AML-193 (cell line): ENCODE measurements around the gene CSTF3.
"Not testable (repeated sequence)": the region's sequence is repeated elsewhere in the genome, so short reads cannot be mapped to it uniquely, and the experiment has no call there.

ENCODE experiments used
- DNase-seq, 2 experiments: peaks; one replicate each; lab custom pipeline; 2025; lab: John Stamatoyannopoulos, UW

Gene CSTF3

DNA sequence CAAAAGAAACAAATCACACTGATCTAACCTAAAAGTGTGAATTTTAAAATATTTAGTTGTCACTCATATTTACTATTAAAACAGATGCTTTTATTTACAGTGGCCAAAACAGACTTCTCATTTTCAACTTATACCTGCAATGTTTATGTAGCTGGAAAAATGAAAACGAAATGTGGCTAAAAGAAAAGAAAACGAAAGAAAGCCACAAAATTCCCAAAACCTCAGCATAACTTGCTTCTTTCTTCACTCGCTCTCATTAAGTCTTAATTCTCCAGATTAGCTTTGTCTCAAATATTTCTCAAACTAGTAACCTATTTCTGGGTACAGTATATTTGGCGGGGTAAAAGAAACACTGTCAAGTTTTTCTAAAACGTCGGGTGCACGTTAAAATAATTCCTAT is 693 bp downstream of the CSTF3 start:
- no peak for DNase-seq

- DNase-seq, result peak; percentile 34 to 35
Observed at GRCh38 chr11:33160136-33160535, 1.1 kb downstream of the CSTF3 start.

DNA sequence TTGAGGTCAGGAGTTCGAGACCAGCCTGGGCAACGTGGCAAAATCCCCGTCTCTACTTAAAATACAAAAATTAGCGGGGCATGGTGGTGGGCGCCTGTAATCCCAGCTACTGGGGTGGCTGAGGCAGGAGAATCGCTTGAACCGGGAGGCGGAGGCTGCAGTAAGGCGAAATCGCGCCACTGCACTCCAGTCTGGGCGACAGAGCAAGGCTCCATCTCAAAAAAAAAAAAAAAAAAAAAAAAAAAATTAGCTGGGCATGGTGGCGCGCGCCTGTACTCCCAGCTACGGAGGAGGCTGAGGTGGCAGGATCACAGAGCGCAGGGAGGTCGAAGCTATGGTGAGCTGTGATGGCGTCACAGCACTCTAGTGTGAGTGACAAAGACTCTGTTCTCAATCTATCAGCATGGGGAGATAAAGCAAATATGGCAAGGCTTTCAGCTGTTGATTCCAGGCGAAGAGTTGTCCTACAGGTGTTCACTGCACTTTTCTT is 1.9 kb downstream of the CSTF3 start:
- not testable (repeated sequence) for DNase-seq

- DNase-seq, result no peak
Observed at GRCh38 chr11:33158596-33159275, 2.5 kb downstream of the CSTF3 start.

DNA sequence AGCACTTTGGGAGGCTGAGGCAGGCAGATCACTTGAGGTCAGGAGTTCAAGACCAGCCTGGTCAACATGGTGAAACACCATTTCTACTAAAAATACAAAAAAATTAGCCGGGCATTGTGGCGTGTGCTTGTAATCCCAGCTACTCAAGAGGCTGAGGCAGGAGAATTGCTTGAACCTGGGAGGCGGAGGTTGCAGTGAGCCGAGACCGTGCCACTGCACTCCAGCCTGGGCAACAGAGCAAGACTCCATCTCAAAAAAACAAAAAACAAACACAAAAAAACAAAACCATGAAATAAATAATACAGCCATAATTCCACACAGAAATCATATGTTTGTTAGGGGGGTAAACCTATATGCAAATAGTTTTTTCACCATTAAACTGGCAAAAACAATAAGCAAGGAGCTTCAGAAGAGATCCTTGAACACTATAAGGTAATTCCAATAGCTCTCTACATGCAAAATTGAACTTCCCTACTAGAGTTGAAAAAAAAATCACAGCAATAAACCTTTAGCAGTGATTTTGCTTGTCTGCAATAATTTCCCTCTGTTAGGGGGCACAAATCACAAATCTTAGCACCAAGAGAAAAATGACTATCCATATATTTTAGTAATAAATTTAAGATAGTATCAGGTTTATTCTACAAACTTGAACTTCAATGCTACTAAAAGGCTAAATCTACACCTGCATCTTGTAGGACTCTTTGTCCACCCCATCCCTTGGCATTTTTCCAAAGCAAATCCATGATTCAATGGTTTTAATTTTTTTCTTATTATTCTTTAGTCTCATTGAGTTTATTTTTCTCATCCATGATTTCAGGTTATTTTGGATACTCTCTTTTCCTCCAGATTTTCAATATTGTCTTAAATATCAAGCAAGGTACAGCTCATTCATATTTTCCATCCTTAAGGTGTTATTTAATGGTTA is 3.9 kb downstream of the CSTF3 start:
- no peak for DNase-seq

- no peak for DNase-seq
Observed at GRCh38 chr11:33151399-33151798, 9.9 kb downstream of the CSTF3 start.

- DNase-seq, result no peak
Observed at GRCh38 chr11:33147559-33147958, 13.7 kb downstream of the CSTF3 start.

- no peak for DNase-seq
Observed at GRCh38 chr11:33135768-33136443, 25.4 kb downstream of the CSTF3 start.

DNA sequence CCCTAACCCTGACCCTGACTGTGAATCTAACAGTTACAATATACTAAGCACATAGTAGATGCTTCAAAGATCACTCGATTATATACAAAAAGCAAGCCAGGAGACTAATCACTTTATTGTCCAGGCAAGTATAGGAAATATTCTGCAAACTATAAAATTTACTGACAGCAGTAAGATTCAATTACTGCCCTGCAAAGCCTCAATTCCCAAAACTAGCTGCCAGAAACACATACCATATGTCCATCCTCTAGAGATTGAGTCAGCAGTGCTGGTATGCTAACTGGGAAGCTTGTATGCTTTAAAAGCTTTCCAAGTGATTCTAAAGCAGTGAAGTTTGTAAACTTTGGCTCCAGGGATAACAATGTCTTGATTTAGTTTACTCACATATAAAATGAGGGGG is 26.1 kb downstream of the CSTF3 start:
- no peak for DNase-seq

DNA sequence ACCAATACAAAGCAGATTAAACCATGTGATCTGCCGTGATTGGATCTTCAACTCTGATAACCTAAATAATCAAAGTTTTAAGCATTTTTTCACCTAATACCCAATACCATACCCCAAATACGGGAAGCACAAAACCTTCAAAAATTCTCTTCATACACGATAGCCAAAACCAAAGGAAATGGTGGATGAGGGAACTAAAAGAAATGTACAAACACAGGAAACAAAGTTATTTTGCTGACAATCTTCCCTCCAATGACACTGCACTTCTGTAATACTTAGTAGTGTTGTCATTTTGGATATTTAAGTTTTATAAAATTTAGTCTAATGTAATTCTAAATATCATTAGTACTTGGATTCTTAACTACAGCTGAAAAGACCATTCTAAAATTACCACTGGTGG is 27.0 kb downstream of the CSTF3 start:
- DNase-seq, result no peak

DNA sequence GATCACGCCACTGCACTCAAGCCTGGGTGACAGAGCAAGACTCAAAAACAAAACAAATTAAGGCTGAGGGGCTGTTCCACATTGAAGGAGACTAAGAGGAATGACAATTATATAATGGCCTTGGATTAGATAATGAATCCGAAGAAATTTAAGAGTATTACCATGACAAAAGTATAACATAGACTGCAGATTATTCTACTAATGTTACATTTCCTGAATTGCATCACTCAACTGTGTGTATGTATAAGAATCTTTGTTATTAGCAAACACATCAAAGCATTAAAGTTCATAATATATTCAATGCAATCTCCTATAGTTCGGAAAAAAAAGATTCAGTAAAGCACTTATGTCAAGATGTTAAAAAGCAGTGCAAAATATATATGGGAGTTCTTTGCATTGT is 27.5 kb downstream of the CSTF3 start:
- DNase-seq, result no peak

- DNase-seq, result no peak
Observed at GRCh38 chr11:33132510-33132909, 28.8 kb downstream of the CSTF3 start.

DNA sequence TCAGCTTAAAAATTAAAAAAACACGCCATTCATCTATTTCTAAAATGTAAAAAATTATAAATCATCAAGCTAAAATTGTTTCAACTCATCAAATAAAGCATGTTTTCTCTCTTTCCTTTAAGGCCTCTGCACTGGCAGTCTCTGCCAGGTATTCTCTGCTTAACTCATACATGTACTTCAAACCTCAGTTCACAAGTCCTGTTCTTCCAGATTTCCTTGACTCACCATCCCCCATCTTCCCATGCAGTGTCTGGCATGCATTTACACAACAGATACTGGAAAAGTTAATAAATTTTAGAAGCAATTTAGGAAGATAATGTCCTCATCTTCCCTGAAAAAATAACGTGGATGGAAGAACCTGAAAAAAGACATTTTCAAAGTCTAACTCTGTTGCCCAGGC is 32.5 kb downstream of the CSTF3 start:
- no peak for DNase-seq

- no peak for DNase-seq
Observed at GRCh38 chr11:33125611-33126010, 35.7 kb downstream of the CSTF3 start.

DNA sequence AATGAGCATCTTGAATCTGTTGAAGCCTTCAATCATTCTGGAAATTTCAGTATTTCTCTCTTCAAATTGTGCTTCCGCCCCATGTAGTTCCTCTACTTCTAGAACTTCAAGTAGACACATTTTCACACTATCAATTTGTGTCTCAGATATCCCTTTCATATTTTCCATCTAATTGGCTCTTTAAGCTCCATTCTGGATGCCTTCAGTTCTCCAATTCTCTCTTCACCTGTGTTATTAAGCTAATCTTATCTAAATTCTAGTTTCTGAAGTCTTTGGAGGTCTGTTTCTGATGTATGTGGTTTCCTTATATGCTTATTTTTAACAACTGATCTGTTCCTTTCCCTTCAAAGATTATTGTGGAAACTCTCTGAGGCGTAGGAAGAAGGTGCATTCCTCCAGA is 36.3 kb downstream of the CSTF3 start:
- no peak for DNase-seq

DNA sequence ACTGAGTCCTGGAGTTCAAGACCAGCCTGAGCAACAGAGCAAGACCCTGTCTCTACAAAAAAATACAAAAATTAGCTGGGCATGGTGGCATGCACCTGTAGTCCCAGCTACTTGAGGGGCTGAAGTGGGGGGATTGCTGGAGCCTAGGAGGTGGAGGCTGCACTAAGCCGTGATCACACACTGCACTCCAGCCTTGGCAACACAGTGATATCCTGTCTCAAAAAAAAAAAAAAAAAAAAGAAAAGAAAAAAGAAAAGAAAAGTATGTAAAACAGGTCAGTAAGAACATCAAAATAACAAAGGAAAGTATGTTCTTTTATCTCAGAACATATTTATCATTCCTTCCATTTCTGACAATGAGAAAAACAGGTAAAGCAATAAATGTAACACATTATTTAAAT is 38.6 kb downstream of the CSTF3 start:
- not testable (repeated sequence) for DNase-seq

DNA sequence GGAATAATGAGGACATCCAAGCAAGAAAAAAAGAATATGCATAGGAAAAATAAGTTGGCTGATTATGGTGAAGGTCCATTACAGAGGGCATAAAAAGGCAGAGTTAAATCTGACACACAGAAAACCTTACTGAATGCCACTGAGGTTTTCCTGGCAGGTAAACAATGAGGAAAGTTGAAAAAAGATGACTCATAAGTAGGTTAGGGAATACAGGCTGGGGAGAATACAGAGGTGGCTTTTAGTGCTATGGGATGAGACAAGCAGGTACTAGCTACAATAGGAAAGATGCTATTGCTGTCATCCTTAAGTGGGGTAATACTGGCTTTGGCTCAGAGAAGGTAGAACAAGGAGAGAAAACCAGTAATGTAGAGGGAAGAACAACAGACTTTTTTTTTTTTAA is 44.7 kb downstream of the CSTF3 start:
- no peak for DNase-seq

GRCh38 chr11:33110083-33110482 is 51.2 kb downstream of the CSTF3 start:
- DNase-seq, result no peak

- no peak for DNase-seq
Observed at GRCh38 chr11:33109294-33109895, 51.9 kb downstream of the CSTF3 start.

DNA sequence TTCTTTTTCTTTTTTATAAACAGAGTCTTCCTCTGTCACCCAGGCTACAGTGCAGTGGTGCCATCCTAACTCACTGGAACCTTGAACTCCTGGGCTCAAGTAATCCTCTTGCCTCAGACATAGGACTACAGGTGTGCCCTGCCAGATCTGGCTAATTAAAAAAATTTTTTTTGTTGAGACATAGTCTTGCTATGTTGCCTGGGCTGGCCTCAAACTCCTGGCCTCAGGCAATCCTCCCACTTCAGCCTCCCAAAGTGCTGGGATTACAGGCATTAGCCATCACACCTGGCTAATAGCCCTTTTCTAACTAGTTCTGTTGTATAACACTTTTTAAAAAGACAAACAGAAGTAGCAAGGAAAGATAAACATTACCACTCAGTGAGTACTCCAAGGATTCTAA is 57.4 kb downstream of the CSTF3 start:
- DNase-seq, result no peak

- DNase-seq, result no peak
Observed at GRCh38 chr11:33094157-33094556, 67.1 kb downstream of the CSTF3 start.

DNA sequence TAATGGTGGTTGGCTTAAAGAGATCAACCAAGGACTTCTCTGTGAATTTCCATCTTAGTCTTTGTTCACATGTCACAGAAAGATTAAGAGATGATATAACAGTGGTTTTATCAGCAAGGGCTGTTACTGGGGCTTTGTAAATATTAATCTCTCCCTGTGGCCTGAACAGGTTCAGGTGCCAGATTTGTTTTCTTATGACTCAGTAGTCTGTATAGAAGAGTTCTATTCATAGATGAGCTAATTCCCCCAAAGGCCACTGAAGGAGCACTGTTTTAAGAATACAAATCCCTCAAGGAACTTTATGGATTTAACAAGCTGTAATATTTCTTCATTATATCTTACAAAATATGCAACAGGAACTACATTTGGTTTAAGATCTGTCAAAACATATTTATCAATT is 71.5 kb downstream of the CSTF3 start:
- DNase-seq, result no peak
